NOMO-1 treated with DMSO at 0.1 percent for 48 hours (cell line): ENCODE results near the gene NDUFS1.

Source experiments
- DNase-seq: peaks from one replicate; lab custom pipeline; 2025; ENCODE audit not compliant: unreplicated experiment; lab: John Stamatoyannopoulos, UW

NDUFS1 gene

DNA sequence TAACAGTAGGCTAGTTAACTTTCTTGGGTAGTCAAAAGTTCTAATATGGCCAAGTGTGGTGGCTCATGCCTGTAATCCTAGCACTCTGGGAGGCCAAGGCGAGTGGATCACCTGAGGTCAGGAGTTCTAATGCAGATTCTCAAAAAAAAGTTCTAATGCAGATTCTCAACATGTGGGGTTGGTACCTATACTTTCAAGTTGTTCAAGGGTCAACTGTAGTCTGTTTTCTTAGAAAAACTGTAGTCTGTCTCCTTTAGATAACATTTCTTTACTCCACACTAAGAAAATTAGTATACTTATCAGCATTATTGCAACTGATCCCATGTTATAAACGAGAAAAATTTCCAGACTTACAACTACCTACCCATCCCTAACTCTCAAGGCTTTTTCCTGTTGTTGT, 89.8 kb downstream of the NDUFS1 start:
- no peak for DNase-seq

DNA sequence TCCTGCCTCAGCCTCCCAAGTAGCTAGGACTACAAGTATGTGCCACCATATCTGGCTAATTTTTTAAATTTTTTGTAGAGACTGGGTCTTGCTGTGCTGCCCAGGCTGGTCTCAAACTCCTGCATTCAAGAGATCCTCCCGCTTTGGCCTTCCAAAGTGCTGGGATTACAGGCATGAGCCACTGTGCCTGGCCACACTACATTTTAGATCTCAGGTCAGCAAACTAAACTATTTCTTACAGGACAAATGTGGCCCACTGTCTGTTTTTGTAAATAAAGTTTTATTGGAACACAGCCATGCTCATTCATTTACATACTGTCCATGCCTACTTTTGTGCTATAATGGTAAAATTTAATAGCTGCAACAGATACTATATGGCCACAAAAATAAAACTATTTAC, 91.0 kb downstream of the NDUFS1 start:
- DNase-seq: no peak
